Measurements from ENCODE around the gene FGF5.

- TF ChIP-seq POLR2AphosphoS5 (IDR thresholded peaks at IDR 0.05; ENCODE audit: low read depth, low read length) (no peak), EZH2phosphoT487 (IDR thresholded peaks at IDR 0.05; ENCODE audit: borderline replicate concordance) (no peak), ZNF274 (IDR thresholded peaks at IDR 0.05; ENCODE audit: low read depth, low read length) (no peak)
- TF ChIP-seq, protein P1, sequence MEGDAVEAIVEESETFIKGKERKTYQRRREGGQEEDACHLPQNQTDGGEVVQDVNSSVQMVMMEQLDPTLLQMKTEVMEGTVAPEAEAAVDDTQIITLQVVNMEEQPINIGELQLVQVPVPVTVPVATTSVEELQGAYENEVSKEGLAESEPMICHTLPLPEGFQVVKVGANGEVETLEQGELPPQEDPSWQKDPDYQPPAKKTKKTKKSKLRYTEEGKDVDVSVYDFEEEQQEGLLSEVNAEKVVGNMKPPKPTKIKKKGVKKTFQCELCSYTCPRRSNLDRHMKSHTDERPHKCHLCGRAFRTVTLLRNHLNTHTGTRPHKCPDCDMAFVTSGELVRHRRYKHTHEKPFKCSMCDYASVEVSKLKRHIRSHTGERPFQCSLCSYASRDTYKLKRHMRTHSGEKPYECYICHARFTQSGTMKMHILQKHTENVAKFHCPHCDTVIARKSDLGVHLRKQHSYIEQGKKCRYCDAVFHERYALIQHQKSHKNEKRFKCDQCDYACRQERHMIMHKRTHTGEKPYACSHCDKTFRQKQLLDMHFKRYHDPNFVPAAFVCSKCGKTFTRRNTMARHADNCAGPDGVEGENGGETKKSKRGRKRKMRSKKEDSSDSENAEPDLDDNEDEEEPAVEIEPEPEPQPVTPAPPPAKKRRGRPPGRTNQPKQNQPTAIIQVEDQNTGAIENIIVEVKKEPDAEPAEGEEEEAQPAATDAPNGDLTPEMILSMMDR (IDR thresholded peaks at IDR 0.05 in 2 of 3, conservative IDR thresholded peaks at IDR 0.05 in 1 of 3; ENCODE audit: borderline replicate concordance in 1 of 3, insufficient read depth in 1 of 3, low read depth in 2 of 3, low read length in 2 of 3), result no peak
- TF ChIP-seq, protein P2, sequence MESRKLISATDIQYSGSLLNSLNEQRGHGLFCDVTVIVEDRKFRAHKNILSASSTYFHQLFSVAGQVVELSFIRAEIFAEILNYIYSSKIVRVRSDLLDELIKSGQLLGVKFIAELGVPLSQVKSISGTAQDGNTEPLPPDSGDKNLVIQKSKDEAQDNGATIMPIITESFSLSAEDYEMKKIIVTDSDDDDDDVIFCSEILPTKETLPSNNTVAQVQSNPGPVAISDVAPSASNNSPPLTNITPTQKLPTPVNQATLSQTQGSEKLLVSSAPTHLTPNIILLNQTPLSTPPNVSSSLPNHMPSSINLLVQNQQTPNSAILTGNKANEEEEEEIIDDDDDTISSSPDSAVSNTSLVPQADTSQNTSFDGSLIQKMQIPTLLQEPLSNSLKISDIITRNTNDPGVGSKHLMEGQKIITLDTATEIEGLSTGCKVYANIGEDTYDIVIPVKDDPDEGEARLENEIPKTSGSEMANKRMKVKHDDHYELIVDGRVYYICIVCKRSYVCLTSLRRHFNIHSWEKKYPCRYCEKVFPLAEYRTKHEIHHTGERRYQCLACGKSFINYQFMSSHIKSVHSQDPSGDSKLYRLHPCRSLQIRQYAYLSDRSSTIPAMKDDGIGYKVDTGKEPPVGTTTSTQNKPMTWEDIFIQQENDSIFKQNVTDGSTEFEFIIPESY (IDR thresholded peaks at IDR 0.05; ENCODE audit: extremely low read depth, insufficient replicate concordance, low read length), result no peak
- TF ChIP-seq, protein P3, sequence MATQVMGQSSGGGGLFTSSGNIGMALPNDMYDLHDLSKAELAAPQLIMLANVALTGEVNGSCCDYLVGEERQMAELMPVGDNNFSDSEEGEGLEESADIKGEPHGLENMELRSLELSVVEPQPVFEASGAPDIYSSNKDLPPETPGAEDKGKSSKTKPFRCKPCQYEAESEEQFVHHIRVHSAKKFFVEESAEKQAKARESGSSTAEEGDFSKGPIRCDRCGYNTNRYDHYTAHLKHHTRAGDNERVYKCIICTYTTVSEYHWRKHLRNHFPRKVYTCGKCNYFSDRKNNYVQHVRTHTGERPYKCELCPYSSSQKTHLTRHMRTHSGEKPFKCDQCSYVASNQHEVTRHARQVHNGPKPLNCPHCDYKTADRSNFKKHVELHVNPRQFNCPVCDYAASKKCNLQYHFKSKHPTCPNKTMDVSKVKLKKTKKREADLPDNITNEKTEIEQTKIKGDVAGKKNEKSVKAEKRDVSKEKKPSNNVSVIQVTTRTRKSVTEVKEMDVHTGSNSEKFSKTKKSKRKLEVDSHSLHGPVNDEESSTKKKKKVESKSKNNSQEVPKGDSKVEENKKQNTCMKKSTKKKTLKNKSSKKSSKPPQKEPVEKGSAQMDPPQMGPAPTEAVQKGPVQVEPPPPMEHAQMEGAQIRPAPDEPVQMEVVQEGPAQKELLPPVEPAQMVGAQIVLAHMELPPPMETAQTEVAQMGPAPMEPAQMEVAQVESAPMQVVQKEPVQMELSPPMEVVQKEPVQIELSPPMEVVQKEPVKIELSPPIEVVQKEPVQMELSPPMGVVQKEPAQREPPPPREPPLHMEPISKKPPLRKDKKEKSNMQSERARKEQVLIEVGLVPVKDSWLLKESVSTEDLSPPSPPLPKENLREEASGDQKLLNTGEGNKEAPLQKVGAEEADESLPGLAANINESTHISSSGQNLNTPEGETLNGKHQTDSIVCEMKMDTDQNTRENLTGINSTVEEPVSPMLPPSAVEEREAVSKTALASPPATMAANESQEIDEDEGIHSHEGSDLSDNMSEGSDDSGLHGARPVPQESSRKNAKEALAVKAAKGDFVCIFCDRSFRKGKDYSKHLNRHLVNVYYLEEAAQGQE (IDR thresholded peaks at IDR 0.05; ENCODE audit: low read depth), result no peak
Observed at GRCh38 chr4:80271801-80272200, 5.3 kb downstream of the FGF5 start.
